ENCODE data around the gene GP9.

DNA sequence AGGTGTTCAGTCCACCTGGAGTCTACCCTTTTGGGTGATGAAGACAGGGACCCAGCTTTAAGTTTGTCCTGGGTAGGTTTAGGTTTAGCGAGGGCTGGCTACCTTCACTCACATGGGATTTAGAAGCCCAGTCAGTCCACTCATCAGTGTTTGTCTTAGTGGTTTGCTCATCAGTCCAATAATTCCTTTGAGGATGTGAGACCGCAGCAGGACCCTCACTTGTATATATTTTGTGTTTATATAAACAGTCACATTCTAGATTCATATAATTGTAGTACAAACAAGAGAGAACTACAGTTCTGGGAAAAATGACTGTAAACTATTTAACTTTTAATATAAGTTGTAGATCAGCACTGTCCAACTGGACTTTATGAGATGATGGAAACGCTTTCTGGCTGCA, 41.3 kb upstream of the GP9 start:
- TF ChIP-seq, protein P1, sequence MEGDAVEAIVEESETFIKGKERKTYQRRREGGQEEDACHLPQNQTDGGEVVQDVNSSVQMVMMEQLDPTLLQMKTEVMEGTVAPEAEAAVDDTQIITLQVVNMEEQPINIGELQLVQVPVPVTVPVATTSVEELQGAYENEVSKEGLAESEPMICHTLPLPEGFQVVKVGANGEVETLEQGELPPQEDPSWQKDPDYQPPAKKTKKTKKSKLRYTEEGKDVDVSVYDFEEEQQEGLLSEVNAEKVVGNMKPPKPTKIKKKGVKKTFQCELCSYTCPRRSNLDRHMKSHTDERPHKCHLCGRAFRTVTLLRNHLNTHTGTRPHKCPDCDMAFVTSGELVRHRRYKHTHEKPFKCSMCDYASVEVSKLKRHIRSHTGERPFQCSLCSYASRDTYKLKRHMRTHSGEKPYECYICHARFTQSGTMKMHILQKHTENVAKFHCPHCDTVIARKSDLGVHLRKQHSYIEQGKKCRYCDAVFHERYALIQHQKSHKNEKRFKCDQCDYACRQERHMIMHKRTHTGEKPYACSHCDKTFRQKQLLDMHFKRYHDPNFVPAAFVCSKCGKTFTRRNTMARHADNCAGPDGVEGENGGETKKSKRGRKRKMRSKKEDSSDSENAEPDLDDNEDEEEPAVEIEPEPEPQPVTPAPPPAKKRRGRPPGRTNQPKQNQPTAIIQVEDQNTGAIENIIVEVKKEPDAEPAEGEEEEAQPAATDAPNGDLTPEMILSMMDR (IDR thresholded peaks at IDR 0.05; ENCODE audit: low read depth, low read length): no peak
- TF ChIP-seq EZH2phosphoT487 (IDR thresholded peaks at IDR 0.05; ENCODE audit: low read depth): no peak

All from OCI-LY3 (cell line).